ENCODE measurements around the gene KCNG2.

Gene KCNG2

GRCh38 chr18:79900610-79901570 lies 103.2 kb downstream of the KCNG2 start:
- Histone ChIP-seq H3K4me1 (ENCODE audit: control insufficient read depth, insufficient read depth, low read length) (no peaks in the 10 kb centered on the region), H3K9me3 (ENCODE audit: control insufficient read depth, insufficient read depth, low read length) (peaks cover 44% of the 10 kb centered on the region), H3K9ac (ENCODE audit: low read depth, low read length) (no peak overlapping the region), H3K36me3 (ENCODE audit: control insufficient read depth, insufficient read depth, low read length) (no peaks in the 10 kb centered on the region; the same call in 1 of the 2 replicates), H3K27me3 (ENCODE audit: control insufficient read depth, insufficient read depth, low read length) (no peaks in the 10 kb centered on the region), H3K27ac (ENCODE audit: low read depth, low read length) (no peak overlapping the region), H3K4me3 (ENCODE audit: low read depth, low read length) (no peak overlapping the region)

- H3K9ac ChIP-seq (ENCODE audit: low read depth, low read length), result no peak overlapping the region
- H3K27me3 ChIP-seq (ENCODE audit: control insufficient read depth, insufficient read depth, low read length), result no peaks in the 10 kb centered on the region
- no peaks in the 10 kb centered on the region for H3K4me1 ChIP-seq (ENCODE audit: control insufficient read depth, insufficient read depth, low read length)
- H3K36me3 ChIP-seq (ENCODE audit: control insufficient read depth, insufficient read depth, low read length), result no peaks in the 10 kb centered on the region; the same call in 1 of the 2 replicates
- H3K4me3 ChIP-seq (ENCODE audit: low read depth, low read length), result no peak overlapping the region
- peaks cover 38% of the 10 kb centered on the region for H3K9me3 ChIP-seq (ENCODE audit: control insufficient read depth, insufficient read depth, low read length)
- no peak overlapping the region for H3K27ac ChIP-seq (ENCODE audit: low read depth, low read length)
Observed at GRCh38 chr18:79901665-79902064, 103.9 kb downstream of the KCNG2 start.

GRCh38 chr18:79902075-79902474 lies 104.3 kb downstream of the KCNG2 start:
- Histone ChIP-seq H3K9ac (ENCODE audit: low read depth, low read length) (no peak overlapping the region), H3K9me3 (ENCODE audit: control insufficient read depth, insufficient read depth, low read length) (peaks cover 34% of the 10 kb centered on the region), H3K4me1 (ENCODE audit: control insufficient read depth, insufficient read depth, low read length) (no peaks in the 10 kb centered on the region)

GRCh38 chr18:79902640-79903039 lies 104.9 kb downstream of the KCNG2 start:
- Histone ChIP-seq H3K27me3 (ENCODE audit: control insufficient read depth, insufficient read depth, low read length) (no peaks in the 10 kb centered on the region), H3K36me3 (ENCODE audit: control insufficient read depth, insufficient read depth, low read length) (no peaks in the 10 kb centered on the region; the same call in 1 of the 2 replicates), H3K9ac (ENCODE audit: low read depth, low read length) (no peak overlapping the region), H3K4me3 (ENCODE audit: low read depth, low read length) (no peak overlapping the region), H3K9me3 (ENCODE audit: control insufficient read depth, insufficient read depth, low read length) (peaks cover 29% of the 10 kb centered on the region), H3K27ac (ENCODE audit: low read depth, low read length) (no peak overlapping the region), H3K4me1 (ENCODE audit: control insufficient read depth, insufficient read depth, low read length) (no peaks in the 10 kb centered on the region)

More at GRCh38 chr18:79902075-79902474, 104.3 kb downstream of the KCNG2 start:
- H3K27ac ChIP-seq (ENCODE audit: low read depth, low read length), result no peak overlapping the region
- H3K27me3 ChIP-seq (ENCODE audit: control insufficient read depth, insufficient read depth, low read length), result no peaks in the 10 kb centered on the region
- no peak overlapping the region for H3K4me3 ChIP-seq (ENCODE audit: low read depth, low read length)
- no peaks in the 10 kb centered on the region; the same call in 1 of the 2 replicates for H3K36me3 ChIP-seq (ENCODE audit: control insufficient read depth, insufficient read depth, low read length)

GRCh38 chr18:79903071-79903635 lies 105.4 kb downstream of the KCNG2 start:
- peaks cover 24% of the 10 kb centered on the region for H3K9me3 ChIP-seq (ENCODE audit: control insufficient read depth, insufficient read depth, low read length)
- H3K9ac ChIP-seq (ENCODE audit: low read depth, low read length), result no peak overlapping the region
- no peaks in the 10 kb centered on the region; the same call in 1 of the 2 replicates for H3K36me3 ChIP-seq (ENCODE audit: control insufficient read depth, insufficient read depth, low read length)

GRCh38 chr18:79903787-79904356 lies 106.1 kb downstream of the KCNG2 start:
- Histone ChIP-seq H3K36me3 (ENCODE audit: control insufficient read depth, insufficient read depth, low read length) (no peaks in the 10 kb centered on the region; the same call in 1 of the 2 replicates), H3K27ac (ENCODE audit: low read depth, low read length) (no peak overlapping the region), H3K4me3 (ENCODE audit: low read depth, low read length) (no peak overlapping the region)

More at GRCh38 chr18:79903071-79903635, 105.4 kb downstream of the KCNG2 start:
- no peaks in the 10 kb centered on the region for H3K27me3 ChIP-seq (ENCODE audit: control insufficient read depth, insufficient read depth, low read length)
- no peaks in the 10 kb centered on the region for H3K4me1 ChIP-seq (ENCODE audit: control insufficient read depth, insufficient read depth, low read length)
- no peak overlapping the region for H3K27ac ChIP-seq (ENCODE audit: low read depth, low read length)
- H3K4me3 ChIP-seq (ENCODE audit: low read depth, low read length), result no peak overlapping the region

GRCh38 chr18:79904357-79905147 lies 106.8 kb downstream of the KCNG2 start:
- H3K4me1 ChIP-seq (ENCODE audit: control insufficient read depth, insufficient read depth, low read length), result no peaks in the 10 kb centered on the region
- no peak overlapping the region for H3K4me3 ChIP-seq (ENCODE audit: low read depth, low read length)
- H3K27ac ChIP-seq (ENCODE audit: low read depth, low read length), result no peak overlapping the region
- no peak overlapping the region for H3K9ac ChIP-seq (ENCODE audit: low read depth, low read length)
- no peaks in the 10 kb centered on the region for H3K27me3 ChIP-seq (ENCODE audit: control insufficient read depth, insufficient read depth, low read length)
- H3K9me3 ChIP-seq (ENCODE audit: control insufficient read depth, insufficient read depth, low read length), result peaks cover 10% of the 10 kb centered on the region
- H3K36me3 ChIP-seq (ENCODE audit: control insufficient read depth, insufficient read depth, low read length), result no peaks in the 10 kb centered on the region; the same call in 1 of the 2 replicates

More at GRCh38 chr18:79903787-79904356, 106.1 kb downstream of the KCNG2 start:
- peaks cover 16% of the 10 kb centered on the region for H3K9me3 ChIP-seq (ENCODE audit: control insufficient read depth, insufficient read depth, low read length)
- H3K9ac ChIP-seq (ENCODE audit: low read depth, low read length), result no peak overlapping the region
- H3K4me1 ChIP-seq (ENCODE audit: control insufficient read depth, insufficient read depth, low read length), result no peaks in the 10 kb centered on the region
- no peaks in the 10 kb centered on the region for H3K27me3 ChIP-seq (ENCODE audit: control insufficient read depth, insufficient read depth, low read length)

GRCh38 chr18:79905389-79905911 lies 107.7 kb downstream of the KCNG2 start:
- Histone ChIP-seq H3K9me3 (ENCODE audit: control insufficient read depth, insufficient read depth, low read length) (peaks cover 2% of the 10 kb centered on the region; the same call in 1 of the 2 replicates), H3K27me3 (ENCODE audit: control insufficient read depth, insufficient read depth, low read length) (no peaks in the 10 kb centered on the region), H3K36me3 (ENCODE audit: control insufficient read depth, insufficient read depth, low read length) (no peaks in the 10 kb centered on the region; the same call in 1 of the 2 replicates), H3K4me1 (ENCODE audit: control insufficient read depth, insufficient read depth, low read length) (no peaks in the 10 kb centered on the region), H3K27ac (ENCODE audit: low read depth, low read length) (no peak overlapping the region), H3K9ac (ENCODE audit: low read depth, low read length) (no peak overlapping the region), H3K4me3 (ENCODE audit: low read depth, low read length) (no peak overlapping the region)

- Histone ChIP-seq H3K27me3 (ENCODE audit: control insufficient read depth, insufficient read depth, low read length) (no peaks in the 10 kb centered on the region), H3K36me3 (ENCODE audit: control insufficient read depth, insufficient read depth, low read length) (no peaks in the 10 kb centered on the region; the same call in 1 of the 2 replicates), H3K27ac (ENCODE audit: low read depth, low read length) (no peak overlapping the region), H3K9me3 (ENCODE audit: control insufficient read depth, insufficient read depth, low read length) (no peaks in the 10 kb centered on the region), H3K9ac (ENCODE audit: low read depth, low read length) (no peak overlapping the region), H3K4me1 (ENCODE audit: control insufficient read depth, insufficient read depth, low read length) (no peaks in the 10 kb centered on the region; the same call in 1 of the 2 replicates), H3K4me3 (ENCODE audit: low read depth, low read length) (no peak overlapping the region)
Observed at GRCh38 chr18:79905993-79906392, 108.3 kb downstream of the KCNG2 start.

- Histone ChIP-seq H3K4me1 (ENCODE audit: control insufficient read depth, insufficient read depth, low read length) (no peaks in the 10 kb centered on the region; the same call in 1 of the 2 replicates), H3K4me3 (ENCODE audit: low read depth, low read length) (no peak overlapping the region), H3K9me3 (ENCODE audit: control insufficient read depth, insufficient read depth, low read length) (no peaks in the 10 kb centered on the region), H3K27me3 (ENCODE audit: control insufficient read depth, insufficient read depth, low read length) (no peaks in the 10 kb centered on the region), H3K36me3 (ENCODE audit: control insufficient read depth, insufficient read depth, low read length) (no peaks in the 10 kb centered on the region; the same call in 1 of the 2 replicates), H3K9ac (ENCODE audit: low read depth, low read length) (no peak overlapping the region), H3K27ac (ENCODE audit: low read depth, low read length) (no peak overlapping the region)
Observed at GRCh38 chr18:79906706-79907105, 109.0 kb downstream of the KCNG2 start.

All from HUES48 (cell line).